HG03432 (cell line): ENCODE results near the gene GATAD2B.

Experiments
- ATAC-seq: cut with Tn5 transposase; IDR thresholded peaks from one replicate; pipeline ENCODE4 v1.9.1; 2021; ENCODE audit warnings: mild to moderate bottlenecking, moderate library complexity; ENCODE audit not compliant: unreplicated experiment

Gene GATAD2B

DNA sequence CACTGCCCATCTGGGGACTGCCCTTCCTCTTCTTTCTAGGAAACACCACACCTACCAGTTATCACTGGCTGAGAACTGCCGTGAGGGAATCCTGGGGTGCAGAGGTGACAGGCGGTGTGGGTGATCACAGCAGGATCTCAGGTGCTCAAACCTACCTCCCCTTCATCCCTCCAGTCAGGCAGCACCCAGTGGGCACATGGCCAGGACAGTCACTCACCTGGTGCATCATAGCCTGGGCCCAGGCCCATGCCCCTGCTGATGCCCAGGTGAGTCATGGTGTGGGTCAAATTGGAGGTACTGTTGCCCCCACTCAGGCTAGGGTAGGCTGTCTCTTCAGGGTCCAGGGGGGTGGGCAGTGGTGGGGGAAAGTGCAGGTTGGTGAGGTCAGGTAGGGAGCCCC, 29.0 kb upstream of the GATAD2B start:
- ATAC-seq: no peak

DNA sequence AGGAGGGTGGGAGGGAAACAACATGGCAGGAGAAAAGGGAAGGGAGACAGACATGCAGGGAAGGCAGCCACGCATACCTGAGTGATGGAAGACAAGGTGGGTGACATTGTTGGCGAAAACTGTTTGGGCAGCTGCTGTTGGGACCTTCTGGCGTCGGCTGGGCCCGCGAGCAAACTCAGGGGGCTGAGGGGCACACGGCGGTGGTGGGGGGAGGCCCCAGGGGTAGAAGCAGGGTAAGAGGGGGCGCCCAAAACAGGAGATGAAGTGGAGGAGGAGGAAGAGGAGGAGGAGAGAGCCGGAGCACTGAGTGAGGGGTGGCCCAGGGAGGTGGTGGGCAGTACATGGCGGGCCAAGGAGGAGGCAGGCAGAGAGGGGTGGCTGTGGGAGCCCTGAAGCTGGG, 28.4 kb upstream of the GATAD2B start:
- no peak for ATAC-seq

DNA sequence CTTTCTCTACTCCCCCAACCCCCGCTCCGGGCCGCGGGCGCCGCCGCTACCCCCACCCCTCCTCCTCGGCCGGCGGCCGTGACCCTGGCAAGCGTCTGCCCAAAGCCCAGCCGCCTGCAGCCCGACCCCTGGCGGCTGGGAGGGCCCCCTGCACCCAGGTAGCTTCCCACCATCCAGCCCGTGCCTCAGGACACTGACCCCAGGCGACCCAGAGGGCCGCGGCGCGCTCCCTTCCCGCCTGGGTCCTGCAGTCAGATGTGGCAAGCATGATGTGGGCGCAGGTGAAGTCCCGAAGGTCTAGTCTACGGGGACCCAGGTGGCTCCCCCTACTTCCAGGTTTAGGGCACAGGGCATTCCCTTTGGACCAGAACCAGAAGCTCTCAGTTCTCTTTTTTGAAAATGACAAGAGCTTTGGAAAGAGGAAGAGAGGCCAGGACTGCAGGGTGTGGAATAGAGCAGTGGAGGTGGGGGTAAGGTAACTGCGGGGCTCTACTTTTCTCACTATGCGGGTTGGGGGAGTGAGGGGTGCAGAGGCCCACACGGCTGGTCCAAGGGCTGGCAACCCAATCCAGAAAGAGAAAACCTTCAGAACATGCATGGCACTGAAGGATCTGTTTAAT, 24.0 kb upstream of the GATAD2B start, which contains the start of gene DENND4B:
TSS of gene DENND4B (minus strand) at position 97 of the 620 bp plus-strand sequence. CDS start 2,344 bp downstream, outside the sequence.
- peak; percentile 73 for ATAC-seq

DNA sequence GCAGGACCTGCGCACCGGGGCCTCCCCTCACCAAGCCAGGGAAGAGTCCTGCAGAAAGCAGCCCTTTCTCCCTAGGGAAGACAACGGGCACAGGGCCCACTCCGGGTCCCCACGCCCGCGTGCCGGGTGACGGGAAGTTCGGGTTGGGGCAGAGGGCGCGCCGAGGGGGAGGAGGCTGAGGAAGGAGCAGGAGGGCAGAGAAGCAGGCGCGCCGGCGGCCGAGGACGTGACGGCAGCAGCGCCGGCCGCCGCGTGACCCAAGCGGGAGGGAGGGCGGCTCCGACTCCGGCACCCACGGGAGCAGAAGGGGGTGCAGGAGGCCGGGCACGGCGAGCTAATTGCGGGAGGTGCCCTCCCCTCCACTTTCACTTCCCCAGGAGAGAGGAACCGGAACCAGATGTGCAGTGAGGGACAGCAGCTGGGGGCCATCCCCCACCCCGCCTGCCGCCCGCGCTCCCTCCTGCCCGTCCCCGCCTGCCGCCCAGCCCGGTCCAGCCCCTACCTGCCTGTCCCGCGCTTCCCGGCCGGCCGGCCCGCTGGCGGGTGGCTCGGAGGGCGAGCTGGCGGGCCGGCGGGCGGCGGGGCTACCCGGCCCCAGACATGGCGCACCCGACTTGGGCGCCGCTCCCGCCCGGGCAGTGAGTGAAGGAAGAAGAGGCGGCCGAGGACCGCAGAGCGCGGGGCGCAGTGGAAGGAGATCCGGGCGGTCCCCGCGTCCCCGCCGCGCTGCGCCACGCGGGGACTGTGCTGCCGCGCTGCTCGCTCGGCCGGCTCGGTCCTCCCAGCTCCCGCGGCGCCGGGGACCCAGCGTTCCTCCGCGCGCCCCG, 23.2 kb upstream of the GATAD2B start:
- ATAC-seq: peak; percentile 71

DNA sequence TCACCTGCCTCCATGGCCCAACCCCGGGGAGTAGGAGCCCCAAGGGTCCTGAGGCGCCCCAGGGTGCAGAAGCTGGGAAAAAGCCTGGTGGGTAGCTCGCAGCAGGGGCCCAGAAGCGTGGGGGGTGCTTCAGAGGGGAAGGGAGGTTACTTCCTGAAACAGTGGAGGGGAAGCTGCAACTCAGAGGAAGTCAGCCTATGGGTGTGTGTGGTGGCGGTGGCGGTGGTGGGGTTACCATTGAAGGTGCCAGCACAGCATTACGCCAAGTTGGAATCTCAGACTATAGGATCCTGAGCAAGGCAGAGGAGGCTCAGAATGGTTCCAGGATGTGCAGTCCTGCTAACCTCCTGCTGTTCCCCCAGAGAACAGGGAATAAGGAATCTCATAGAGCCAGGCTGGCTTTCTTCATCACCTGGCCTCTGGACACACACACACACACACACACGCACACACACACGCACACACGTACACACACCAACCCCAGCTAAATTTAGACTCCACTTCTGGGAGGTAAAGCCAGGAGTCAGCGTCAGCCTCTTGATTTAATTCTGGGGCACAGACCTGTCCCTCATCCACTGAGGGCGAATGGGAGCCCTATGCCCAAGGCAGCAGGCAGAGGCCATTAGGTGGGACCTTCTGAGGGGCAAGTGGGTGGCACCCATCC, 22.5 kb upstream of the GATAD2B start:
- peak; percentile 29 for ATAC-seq

DNA sequence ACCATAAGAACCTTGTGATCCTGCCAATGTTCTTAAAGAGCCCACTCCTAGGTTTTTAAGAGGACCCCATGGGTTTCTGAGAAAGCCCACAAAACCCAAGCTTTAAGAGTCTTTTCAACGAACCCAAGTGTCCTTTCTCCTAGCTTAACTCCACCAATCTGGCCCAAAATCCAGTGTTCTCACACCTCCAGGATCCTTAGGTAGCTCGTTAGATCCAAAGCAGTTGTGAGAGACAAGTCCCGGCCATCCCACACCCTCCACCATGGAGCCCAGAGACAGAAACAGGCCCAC, 22.0 kb upstream of the GATAD2B start:
- no peak for ATAC-seq

DNA sequence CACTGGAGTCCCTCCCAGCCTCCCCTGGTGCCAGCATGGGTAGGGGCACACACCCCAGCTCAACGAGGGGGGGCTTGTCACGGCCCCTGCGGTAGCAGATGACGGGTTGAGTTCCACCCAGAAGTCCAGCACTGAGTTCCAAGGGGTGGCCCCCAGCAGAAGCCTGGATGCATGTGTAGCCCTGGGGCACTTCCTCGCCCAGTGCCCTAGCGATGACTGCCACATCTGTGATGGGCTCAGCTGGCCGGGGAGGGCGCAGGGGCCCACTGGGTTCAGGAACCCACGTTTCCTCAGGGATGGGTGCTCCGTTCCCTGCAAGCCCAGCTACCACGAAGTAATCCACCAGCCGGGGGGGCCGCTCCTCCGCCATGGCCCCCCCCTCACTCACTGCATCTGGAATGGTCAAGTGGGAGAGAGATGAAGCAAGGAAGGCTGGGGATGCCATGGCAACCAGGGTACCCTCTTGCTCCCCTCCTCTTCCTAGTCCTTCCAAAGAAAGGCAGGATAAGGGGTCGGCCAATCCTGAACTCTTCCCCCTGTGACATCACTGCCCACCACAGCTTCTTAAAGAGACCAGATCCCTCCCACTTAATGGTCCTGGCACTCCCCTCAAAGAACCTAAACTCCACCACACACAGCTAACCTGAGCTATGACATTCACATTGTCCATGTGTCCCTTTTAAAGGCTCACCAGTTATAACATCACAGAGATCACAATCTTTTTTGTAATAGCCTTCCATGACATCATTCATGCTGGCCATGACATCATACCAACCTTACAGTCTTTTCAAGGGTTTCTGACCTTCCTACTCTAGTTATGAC, 21.4 kb upstream of the GATAD2B start:
- no peak for ATAC-seq

DNA sequence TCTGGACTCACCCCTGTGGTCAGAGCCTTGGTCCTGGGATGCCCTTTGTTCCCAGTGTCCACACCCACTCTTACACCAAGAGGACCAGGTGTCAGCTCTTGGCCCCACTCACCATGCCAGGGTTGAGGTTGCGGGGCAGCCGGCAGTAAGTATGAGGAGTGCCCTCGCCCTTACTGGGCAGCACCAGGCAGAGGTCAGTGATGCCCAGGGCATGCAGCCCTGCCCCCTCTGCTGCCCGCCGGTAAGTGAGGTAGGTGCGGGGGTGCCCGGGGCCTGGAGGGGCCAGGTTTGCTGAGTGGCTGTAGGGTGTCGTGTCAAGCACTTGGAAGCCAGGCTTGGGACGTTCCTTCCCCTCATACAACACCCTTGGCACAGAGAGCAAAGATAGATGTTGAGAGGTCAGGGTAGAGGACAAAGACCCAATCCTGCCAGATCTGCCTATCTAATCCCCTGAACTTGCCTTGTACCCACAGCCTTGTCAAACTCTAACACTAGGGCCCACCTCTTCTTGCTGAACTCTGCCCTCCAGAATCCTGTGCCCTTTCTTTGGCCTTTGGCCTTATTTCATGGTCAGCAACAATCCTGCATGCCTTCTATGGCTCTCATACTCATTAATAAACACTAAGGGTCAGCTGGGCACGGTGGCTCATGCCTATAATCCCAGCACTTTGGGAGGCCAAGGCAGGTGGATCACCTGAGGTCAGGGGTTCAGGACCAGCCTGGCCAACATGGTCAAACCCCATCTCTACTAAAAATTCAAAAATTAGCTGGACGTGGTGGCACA, 20.2 kb upstream of the GATAD2B start:
- ATAC-seq: no peak

DNA sequence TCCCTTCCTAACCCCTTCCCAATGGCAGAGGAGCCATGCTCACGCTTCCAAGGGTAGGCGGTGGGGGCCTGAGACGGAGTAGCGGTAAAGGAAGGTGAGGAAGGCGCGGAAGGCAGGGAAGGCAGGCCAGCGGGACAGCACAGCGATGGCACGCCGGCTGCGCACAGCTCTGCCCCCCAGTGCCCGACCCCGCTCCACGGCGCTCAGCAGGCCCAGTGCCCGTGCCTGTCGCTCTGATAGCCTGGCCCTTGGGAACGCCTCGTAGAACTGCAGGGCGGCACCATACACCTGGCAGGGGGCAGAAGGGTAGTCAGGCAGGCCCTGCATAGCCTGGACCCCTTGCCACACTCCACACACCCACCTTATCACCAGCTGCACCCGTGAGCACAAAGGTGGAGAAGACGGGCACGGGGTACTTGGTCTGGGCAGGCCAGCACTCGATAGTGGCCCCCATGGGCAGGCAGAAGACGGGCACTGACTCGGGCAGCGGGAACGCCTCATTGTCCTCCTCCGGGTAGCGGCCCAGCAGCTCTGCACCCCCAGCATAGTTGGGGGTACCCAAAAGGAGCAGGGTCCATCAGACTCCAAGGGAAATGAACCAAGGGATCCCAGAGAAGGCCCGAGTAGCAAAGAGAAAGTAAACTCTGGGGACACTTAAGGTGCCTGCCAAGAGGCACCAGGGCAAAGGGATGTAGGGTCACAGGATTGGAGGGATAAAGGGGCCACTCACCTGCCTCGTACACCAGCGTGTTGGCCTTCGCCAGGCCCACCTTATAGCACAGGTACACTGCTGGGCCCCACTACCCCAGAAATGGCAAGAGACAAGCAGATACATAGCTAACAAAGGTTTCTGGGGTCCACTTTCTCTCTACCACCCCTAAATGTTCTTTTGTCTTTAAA, 19.3 kb upstream of the GATAD2B start:
- no peak for ATAC-seq

DNA sequence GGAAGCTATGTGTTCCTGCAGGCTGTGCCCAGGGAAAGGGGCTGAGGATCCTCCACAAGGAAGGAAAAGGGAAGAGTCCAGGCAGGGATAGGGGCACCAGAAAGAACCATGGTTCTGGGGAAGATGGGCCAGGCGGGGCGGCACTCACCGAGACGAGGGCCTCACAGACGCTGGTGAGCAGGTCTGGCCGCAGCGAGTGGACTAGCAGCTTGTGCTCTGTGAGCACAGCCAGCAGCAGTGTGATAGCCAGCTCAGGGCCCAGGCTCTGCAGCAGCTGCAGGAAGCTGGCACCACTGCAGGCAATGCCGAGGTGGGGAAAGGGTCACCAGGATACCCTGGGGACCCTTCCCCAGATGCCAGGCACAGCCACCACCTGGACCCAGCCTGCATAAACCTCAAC, 18.0 kb upstream of the GATAD2B start:
- no peak for ATAC-seq

DNA sequence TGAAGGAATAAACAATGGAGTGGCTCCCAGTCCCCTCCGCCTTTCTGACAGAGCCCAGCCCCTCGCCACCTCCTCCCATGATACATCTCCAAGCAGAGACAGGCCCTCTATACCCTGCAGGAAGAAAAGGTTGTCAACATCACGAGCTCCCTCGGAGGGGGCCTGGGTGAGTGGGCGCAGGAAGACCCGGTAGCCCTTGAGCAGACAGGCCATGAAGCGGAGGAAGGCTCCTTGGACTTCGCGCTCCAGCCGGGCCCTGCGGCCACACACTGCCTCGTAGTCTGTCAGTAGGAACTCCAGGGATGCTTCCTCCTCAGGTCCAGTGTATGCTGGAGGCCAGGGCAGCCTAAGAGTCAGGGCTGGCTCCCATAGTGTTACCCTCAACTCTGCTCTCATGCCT, 16.7 kb upstream of the GATAD2B start:
- ATAC-seq: no peak

DNA sequence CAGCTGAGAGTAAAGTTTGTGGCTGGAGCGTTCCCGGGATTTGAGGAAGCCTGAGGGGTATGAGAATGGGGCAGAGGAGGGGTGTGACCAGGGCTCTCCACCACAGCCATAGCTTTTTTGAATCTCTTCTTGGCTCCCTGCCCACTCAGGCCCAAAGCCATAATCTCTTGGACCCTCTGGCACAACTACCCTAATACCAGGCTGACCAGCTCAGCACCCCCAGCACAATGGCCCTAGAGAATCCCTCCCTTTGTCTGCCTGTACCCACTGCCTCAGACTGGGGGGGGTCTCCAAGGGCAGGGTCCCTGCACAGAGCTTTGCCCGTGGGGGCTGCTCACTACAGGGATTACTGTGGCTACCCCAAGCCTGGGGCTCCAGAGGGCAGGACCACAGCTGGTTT, 16.2 kb upstream of the GATAD2B start:
- ATAC-seq: no peak

DNA sequence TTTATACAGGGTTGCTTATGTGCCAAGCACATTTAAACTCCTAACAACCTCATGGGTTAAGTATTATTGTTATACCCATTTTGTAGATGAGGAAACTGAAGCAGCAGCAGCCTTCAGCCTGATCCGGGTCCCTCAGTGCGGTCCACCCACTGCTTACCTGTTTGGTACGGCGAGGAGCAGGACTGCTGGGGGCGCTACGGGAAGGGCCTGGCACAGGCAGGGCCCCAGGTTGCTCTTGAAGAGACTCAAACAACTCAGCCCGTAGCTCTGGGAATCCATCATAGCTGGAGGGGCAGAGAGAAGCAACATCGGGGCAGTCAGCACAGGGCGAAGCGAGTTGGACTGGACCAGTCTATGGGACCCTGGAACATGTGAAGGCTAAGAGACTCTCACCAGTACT, 14.6 kb upstream of the GATAD2B start:
- no peak for ATAC-seq

DNA sequence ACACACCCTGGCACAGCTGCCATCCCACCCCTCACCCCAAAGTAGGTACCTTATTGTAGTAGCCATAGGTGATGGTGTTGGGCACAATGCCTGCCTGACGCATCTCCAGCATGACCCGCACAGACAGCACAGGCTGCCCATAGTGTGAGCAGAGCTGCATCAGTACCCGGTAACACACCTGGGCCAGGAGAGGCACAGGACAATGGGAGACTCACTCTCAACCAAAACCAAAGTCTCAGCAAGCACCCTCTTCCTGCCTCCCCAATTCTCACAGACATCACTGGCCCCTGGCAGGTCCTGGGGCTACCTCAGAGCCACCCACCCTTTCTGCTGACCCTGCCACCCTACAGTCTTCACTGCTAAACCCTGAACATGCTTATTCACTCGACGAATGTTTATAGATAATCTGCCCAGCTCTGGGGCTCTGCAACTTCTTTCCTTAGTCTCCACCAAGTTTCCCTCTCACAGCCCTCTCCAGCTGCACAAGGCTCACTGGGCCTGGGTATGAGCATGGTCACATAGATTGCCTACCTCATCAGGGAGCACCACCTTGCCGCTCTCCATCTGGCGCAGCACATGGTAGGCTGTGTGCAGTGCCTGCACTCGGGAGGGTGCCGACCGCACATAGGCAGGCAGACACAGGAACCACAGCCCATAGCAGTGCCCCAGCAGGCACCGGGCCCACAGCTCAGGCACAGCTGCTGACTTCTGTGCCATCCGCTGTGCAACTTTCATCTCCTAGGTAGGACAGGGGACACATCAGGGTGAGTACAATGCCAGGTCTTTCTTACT, 13.4 kb upstream of the GATAD2B start:
- ATAC-seq: no peak

DNA sequence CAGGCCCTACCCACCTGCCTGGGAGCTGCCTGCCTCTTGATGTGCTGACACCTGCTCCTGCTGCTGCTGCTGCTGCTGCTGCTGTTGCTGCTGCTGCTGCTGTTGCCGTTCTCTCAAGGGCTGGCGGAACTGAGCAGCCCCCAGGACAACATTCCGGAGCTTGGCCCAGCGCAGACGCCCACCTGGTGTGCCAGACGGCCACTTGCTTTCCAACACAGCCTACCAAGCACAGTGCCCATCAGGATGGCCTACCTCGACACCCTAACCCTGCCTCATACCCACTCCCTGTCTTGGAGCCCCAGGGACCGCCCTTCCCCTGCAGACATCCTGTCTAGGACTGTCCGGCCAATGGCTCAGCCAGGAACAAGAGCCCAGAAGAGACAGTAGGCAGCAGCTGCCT, 12.0 kb upstream of the GATAD2B start:
- no peak for ATAC-seq

DNA sequence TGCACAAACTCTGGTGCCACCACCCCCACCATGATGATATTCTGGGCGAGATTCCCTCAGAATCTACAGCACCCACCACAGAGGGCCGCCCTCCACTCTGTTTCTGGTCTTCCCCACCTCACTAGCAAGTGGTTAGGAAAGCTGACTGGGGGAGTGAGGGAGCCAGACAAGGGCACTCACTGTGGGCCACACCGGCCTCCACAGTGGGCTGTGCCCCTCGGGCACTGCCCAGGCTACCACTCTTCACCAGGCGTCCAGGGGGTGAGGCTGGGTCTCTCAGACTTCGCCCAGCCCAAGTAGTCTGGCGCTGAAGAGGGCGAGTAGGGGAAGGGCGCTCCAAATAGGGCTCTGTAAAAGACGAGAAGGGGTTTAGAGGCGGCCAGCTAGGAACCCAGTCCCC, 11.2 kb upstream of the GATAD2B start:
- no peak for ATAC-seq

DNA sequence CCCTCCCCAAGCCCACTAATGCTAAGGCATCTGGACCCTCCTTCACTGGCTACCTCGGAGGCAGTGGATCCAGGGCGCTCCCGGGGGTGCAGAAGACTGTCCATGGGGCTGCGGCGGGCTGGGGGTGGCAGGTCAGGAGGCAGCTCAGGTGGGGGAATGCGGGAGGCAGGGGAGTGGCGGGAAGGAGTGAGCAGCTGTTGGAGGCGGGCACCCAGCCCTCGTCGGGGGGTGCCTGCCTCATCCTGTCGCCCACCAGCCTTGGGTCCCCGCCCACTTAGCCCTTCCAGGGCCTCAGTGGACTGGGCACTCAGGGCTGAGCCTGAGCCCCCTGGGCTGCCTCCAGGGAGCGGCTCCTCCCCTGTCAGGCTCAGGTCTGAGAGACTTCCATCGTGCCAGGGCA, 10.7 kb upstream of the GATAD2B start:
- ATAC-seq: no peak
